GM12865 (cell line): ENCODE measurements around the gene NCK2.

Source experiments
- DNase-seq: peaks from one replicate; pipeline ENCODE4 v3.0.0; 2010; ENCODE audit warnings: low read depth
- H3K4me3 ChIP-seq: 2 replicates; pipeline ENCODE4 v1.5.1; 2011; ENCODE audit warnings: mild to moderate bottlenecking, low read depth, low read length, control low read depth
- TF ChIP-seq, protein P1 (sequence below): IDR thresholded peaks from 2 replicates; pipeline ENCODE4 v1.5.1; 2011; ENCODE audit warnings: low read length, control low read depth, low read depth, inconsistent platforms; ENCODE audit not compliant: insufficient read depth; ENCODE audit errors: missing control alignments

NCK2 gene

DNA sequence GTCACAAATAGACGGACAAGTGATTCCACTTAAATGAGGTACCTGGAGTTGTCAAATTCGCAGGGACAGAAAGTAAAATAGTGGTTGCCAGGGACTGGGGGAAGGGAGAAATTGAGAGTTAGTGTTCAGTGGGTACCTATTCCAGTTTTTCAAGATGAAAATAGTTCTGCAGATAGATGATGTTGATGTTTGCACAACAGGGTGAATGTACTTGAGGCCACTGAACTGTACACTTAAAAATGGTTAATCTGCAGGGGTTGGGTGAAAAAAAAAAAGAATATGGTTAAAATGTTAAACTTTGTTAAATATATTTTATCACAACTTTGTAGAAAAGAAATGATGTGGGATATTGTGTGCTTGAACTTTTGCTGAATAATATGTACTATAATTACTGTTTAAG, 102.3 kb downstream of the NCK2 start:
- no peak for DNase-seq
- TF ChIP-seq, protein P1, sequence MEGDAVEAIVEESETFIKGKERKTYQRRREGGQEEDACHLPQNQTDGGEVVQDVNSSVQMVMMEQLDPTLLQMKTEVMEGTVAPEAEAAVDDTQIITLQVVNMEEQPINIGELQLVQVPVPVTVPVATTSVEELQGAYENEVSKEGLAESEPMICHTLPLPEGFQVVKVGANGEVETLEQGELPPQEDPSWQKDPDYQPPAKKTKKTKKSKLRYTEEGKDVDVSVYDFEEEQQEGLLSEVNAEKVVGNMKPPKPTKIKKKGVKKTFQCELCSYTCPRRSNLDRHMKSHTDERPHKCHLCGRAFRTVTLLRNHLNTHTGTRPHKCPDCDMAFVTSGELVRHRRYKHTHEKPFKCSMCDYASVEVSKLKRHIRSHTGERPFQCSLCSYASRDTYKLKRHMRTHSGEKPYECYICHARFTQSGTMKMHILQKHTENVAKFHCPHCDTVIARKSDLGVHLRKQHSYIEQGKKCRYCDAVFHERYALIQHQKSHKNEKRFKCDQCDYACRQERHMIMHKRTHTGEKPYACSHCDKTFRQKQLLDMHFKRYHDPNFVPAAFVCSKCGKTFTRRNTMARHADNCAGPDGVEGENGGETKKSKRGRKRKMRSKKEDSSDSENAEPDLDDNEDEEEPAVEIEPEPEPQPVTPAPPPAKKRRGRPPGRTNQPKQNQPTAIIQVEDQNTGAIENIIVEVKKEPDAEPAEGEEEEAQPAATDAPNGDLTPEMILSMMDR: no peak
- H3K4me3 ChIP-seq: no peak overlapping the region

DNA sequence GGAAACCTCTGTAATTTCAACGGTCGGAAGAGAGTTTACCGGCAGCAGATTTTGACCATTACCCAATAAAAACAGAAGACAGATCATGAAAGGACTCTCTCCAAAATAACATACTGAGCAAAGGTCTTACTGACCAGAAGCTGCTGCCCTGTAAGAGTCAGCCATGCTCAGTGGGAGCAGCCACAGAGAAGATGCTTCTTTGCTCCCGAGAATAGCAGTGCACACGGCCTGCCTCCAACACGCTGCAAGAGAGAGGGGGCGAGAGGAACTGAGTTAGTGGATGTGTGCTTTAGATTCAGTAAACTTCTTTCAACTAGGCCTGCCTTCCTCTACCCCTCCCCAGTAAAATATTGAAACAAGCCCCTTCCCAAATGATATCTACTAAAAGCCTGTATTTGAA, 103.7 kb downstream of the NCK2 start:
- H3K4me3 ChIP-seq: no peak overlapping the region
- no peak for DNase-seq

DNA sequence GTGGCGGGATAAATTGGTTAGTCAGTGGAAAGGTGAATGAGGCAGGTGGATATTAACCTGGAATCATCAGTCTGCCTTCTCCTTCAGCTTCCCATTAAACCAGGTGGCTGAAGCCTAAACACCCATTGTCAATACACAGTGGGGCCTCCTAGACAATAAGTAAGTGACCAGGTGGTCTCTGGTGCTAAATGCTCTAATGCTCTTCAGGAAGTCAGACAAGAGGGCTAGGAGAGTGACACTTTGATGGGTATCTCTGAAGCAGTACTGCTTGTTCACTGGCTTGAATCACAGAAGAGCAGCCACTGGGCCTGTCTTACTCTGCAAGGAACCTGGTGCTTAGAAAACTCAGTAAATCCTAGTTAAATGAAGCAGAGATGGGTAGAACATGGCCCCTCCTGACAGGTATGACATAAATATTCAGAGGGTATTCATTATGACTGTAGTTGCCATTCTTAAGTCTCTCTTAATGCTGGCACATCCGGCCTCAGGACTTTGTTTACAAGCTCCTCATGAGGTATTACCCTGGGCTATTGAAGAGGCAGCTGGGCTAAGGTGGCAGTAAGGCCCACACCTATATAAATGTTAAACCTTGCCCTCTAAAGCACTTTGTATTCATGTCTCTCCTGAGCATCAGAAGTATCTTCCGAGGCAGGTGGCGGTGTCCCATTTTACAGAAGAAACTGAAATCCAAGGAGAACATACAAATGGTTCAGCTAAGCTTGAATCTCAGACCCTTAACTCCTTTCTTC, 104.9 kb downstream of the NCK2 start:
- H3K4me3 ChIP-seq: no peak overlapping the region
- TF ChIP-seq, protein P1: no peak
- no peak for DNase-seq

More for the DNA sequence above, 103.7 kb downstream of the NCK2 start:
- TF ChIP-seq, protein P1: no peak

DNA sequence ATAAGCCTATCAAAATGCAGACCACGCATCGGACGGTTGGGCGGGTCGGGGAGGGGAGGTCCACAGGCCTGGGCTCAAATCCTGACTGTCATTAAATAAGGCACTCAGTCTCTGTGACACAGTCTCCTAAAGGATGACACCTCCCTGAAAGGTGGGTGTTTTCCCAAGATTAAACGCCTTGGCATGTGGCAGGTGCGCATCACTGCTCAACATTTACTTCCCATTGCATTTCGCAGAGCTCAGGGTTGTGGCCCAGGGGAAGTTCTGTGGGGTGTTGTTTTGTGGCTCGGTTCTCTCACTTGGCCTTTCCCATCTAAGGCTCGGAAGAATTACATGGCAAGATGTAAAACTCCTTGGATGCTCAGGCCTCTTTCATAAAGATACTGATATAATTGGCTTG, 107.4 kb downstream of the NCK2 start:
- TF ChIP-seq, protein P1: no peak

DNA sequence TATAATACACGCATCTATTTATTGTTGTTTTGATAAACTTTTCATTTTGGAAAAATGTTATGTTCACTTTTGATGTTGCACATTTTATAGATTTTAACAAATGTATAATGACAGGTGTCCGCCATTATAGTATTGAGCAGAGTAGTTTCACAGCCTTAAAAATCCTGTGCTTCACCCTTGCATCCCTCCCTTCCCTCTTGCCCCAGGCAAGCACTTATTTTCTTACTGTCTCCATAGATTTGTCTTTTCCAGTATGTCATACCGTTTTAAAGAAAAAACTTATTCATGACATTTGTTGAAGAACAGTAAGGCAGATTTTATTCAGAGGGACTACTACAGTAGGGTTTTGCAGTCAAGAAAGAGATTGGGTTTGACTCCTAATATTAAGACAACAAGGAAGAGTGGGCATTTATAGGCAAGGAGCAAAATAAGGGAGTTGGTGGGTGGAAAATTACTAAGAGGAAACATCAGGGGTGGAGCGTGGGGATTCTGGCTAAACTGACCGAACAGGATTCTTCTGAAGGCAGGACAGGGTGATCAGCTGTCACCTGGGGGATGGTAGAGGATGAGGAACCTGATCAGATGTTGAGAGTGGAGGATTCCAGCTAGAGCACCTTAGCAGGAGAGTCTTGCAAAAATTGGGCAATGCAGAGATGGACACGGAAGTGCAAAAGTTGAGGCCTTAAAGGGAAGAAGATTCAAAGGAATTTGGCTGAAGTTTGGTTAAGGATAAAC, 108.8 kb downstream of the NCK2 start:
- no peak for DNase-seq
- H3K4me3 ChIP-seq: no peak overlapping the region
- TF ChIP-seq, protein P1: no peak

More for the DNA sequence above, 107.4 kb downstream of the NCK2 start:
- H3K4me3 ChIP-seq: no peak overlapping the region
- no peak for DNase-seq

DNA sequence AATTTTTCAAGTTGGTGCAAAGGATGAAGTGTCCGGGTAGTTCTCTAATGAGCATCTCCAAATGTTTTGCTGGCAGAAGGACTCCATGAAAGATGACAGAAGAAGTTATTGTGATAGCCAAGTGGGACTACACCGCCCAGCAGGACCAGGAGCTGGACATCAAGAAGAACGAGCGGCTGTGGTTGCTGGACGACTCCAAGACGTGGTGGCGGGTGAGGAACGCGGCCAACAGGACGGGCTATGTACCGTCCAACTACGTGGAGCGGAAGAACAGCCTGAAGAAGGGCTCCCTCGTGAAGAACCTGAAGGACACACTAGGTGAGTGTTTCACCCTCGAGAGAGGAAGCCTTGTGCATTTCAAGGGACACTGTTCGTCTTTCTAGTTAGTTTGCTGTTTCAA, 110.3 kb downstream of the NCK2 start:
- H3K4me3 ChIP-seq: no peak overlapping the region
- no peak for DNase-seq

More for the DNA sequence above, 110.3 kb downstream of the NCK2 start:
- TF ChIP-seq, protein P1: no peak
